Lung (tissue), 12 donors: ENCODE results near the gene TCF12. TPM values are rescaled to one million over a fixed set of nuclear protein-coding genes. Genes with fewer than 3 reads are reported as not detected.

Experiments used
- ATAC-seq: fragments of 200-7000 bp; cut with Tn5 transposase; one replicate; pipeline ENCODE4 v1.9.1; 2020; ENCODE audit warnings: moderate number of reproducible peaks; ENCODE audit not compliant: insufficient read depth, low FRiP score
- DNase-seq, 3 donors: peaks; one replicate each; pipeline ENCODE4 v3.0.0-alpha.2; 2013 to 2017
- H3K27ac ChIP-seq, 2 donors: one replicate each; pipeline ENCODE4 v1.5.1; 2013; ENCODE audit warnings: mild to moderate bottlenecking in 2 of 2, moderate library complexity in 2 of 2, control low read depth in 1 of 2, inconsistent platforms in 1 of 2, low read depth in 1 of 2, low read length in 1 of 2
- H3K27me3 ChIP-seq, 3 donors: one replicate each; pipeline ENCODE4 v1.5.1; 2013; ENCODE audit warnings: low read length in 2 of 3; ENCODE audit not compliant: control insufficient read depth in 3 of 3, insufficient read depth in 3 of 3
- H3K36me3 ChIP-seq, 4 donors: one replicate each; pipeline ENCODE4 v1.5.1; 2013; ENCODE audit warnings: low read length in 4 of 4, mild to moderate bottlenecking in 1 of 4, moderate library complexity in 1 of 4; ENCODE audit not compliant: control insufficient read depth in 4 of 4, insufficient read depth in 4 of 4
- H3K4me1 ChIP-seq, 5 donors: one replicate each; pipeline ENCODE4 v1.5.1; 2013; ENCODE audit warnings: low read length in 5 of 5, mild to moderate bottlenecking in 2 of 5, moderate library complexity in 1 of 5; ENCODE audit not compliant: control insufficient read depth in 5 of 5, insufficient read depth in 5 of 5
- H3K4me3 ChIP-seq: one replicate; pipeline ENCODE4 v1.5.1; 2013; ENCODE audit warnings: mild to moderate bottlenecking, control low read depth, moderate library complexity
- H3K9ac ChIP-seq, 2 donors: one replicate each; pipeline ENCODE4 v1.5.1; 2013; ENCODE audit warnings: low read length in 2 of 2, control low read depth in 1 of 2; ENCODE audit not compliant: insufficient read depth in 1 of 2
- H3K9me3 ChIP-seq, 4 donors: one replicate each; pipeline ENCODE4 v1.5.1; 2013; ENCODE audit warnings: low read length in 3 of 4, mild to moderate bottlenecking in 1 of 4, moderate library complexity in 1 of 4; ENCODE audit not compliant: control insufficient read depth in 4 of 4, insufficient read depth in 3 of 4
- CTCF ChIP-seq: IDR thresholded peaks from 2 replicates; pipeline ENCODE4 v1.5.1; 2012; ENCODE audit warnings: mild to moderate bottlenecking; ENCODE audit errors: control extremely low read depth, extremely low read depth
- WGBS, 2 donors: extraction: QIAGEN DNeasy Blood & Tissue Kit; methylation state at CpG; one replicate each; pipeline ENCODE4 v1.1.7; 2013; 5-methylcytosine and 5-hydroxymethylcytosine counted together
- polyA plus RNA-seq, 2 donors: library from polyadenylated mRNA; stranded (reverse); fragments of 200-250 nt; gene quantifications; one replicate each; pipeline ENCODE4 v1.2.1, GENCODE V29; 2013
- total RNA-seq, 2 donors: library from RNA; depleted of rRNA in 1 of 2; stranded (reverse); fragments of >200 nt in 1 of 2; gene quantifications; one replicate each; pipeline ENCODE4 v1.2.1, GENCODE V29; 2014 to 2021
- donor health status: control.
- donor health status: control.
- donor health status: Bipolar disorder and iron deficiency.
- donor health status: healthy.
- donor health status: DM: yes; HTN: yes; CAD: no.

The TCF12 gene
- total and polyA plus RNA-seq, 4 donors = 9.6 to 314 (median 56.3) TPM

- Histone ChIP-seq H3K4me1 (no peaks in the 10 kb centered on the region), H3K27ac (no peak overlapping the region), H3K9ac (no peak overlapping the region), H3K9me3 (no peaks in the 10 kb centered on the region), H3K4me3 (no peak overlapping the region), H3K27me3 (no peaks in the 10 kb centered on the region), H3K36me3 (no peaks in the 10 kb centered on the region)
- TF ChIP-seq CTCF = no peak
- WGBS, 2 donors = 91 to 95% methylated on average over 4 of the region's 4 CpGs
- no peak for ATAC-seq
- no peak for DNase-seq
Measured at GRCh38 chr15:56871867-56872266, 46.6 kb upstream of the TCF12 start.

GRCh38 chr15:56877255-56877970, 41.0 kb upstream of the TCF12 start:
- no peaks in the 10 kb centered on the region for H3K27me3 ChIP-seq
- H3K27ac ChIP-seq = no peak overlapping the region
- TF ChIP-seq CTCF = no peak
- H3K4me3 ChIP-seq = no peak overlapping the region
- no peak overlapping the region for H3K9ac ChIP-seq
- ATAC-seq (no peak), DNase-seq (no peak)
- H3K36me3 ChIP-seq = no peaks in the 10 kb centered on the region
- H3K4me1 ChIP-seq = no peaks in the 10 kb centered on the region
- no peaks in the 10 kb centered on the region for H3K9me3 ChIP-seq
- WGBS, 2 donors = 66 to 84% methylated on average over 8 of the region's 8 CpGs

GRCh38 chr15:56879502-56879901, 38.9 kb upstream of the TCF12 start:
- no peaks in the 10 kb centered on the region for H3K27me3 ChIP-seq
- WGBS, 2 donors = 71 to 94% methylated on average over 2 of the region's 2 CpGs
- no peak overlapping the region for H3K9ac ChIP-seq
- H3K4me3 ChIP-seq = no peak overlapping the region
- no peaks in the 10 kb centered on the region for H3K4me1 ChIP-seq
- DNase-seq (no peak), ATAC-seq (no peak)
- no peaks in the 10 kb centered on the region for H3K36me3 ChIP-seq
- no peak for TF ChIP-seq CTCF
- H3K9me3 ChIP-seq = no peaks in the 10 kb centered on the region
- H3K27ac ChIP-seq = no peak overlapping the region

- WGBS, 2 donors = 78 to 88% methylated on average over 4 of the region's 4 CpGs
Measured at GRCh38 chr15:56883088-56883487, 35.4 kb upstream of the TCF12 start.

More at GRCh38 chr15:56883088-56883487, 35.4 kb upstream of the TCF12 start:
- no peaks in the 10 kb centered on the region for H3K9me3 ChIP-seq
- no peaks in the 10 kb centered on the region for H3K27me3 ChIP-seq
- no peak for DNase-seq
- H3K27ac ChIP-seq = no peak overlapping the region
- no peak for ATAC-seq
- H3K9ac ChIP-seq = no peak overlapping the region
- TF ChIP-seq CTCF = no peak
- no peaks in the 10 kb centered on the region for H3K36me3 ChIP-seq
- H3K4me1 ChIP-seq = peaks cover 0 to 12% (median 0%) of the 10 kb centered on the region in 5 donors
- no peak overlapping the region for H3K4me3 ChIP-seq
